ENCODE measurements around the gene PCBD2.

GRCh38 chr5:134975078-134975715 lies 70.3 kb downstream of the PCBD2 start:
- TF ChIP-seq POLR2A (IDR thresholded peaks at IDR 0.05), result no peak
- no peak for TF ChIP-seq CTCF (IDR thresholded peaks at IDR 0.05)
- no peak for TF ChIP-seq EP300 (IDR thresholded peaks at IDR 0.05)

Measured in ovary (tissue), 3 donors.